SU-DHL-6 (cell line): ENCODE measurements around the gene UGT1A10.

Experiments used
- H2AFZ ChIP-seq: fragments of 200-600 bp; sonication (generic); 2 replicates; pipeline ENCODE4 v1.6.1; 2014; ENCODE audit warnings: low read depth, mild to moderate bottlenecking, moderate library complexity, mixed read lengths, antibody characterized with exemption, low read length; ENCODE audit not compliant: severe bottlenecking
- H3F3A ChIP-seq: fragments of 200-600 bp; shearing (Covaris generic); 2 replicates; pipeline ENCODE4 v1.6.0; 2016; ENCODE audit warnings: antibody characterized with exemption, mild to moderate bottlenecking; ENCODE audit not compliant: insufficient read depth
- H3K27ac ChIP-seq: fragments of 200-600 bp; sonication (generic); 2 replicates; pipeline ENCODE4 v1.5.1; 2016; ENCODE audit warnings: low read depth, mild to moderate bottlenecking, low read length, moderate library complexity, mixed read lengths
- H3K27me3 ChIP-seq: fragments of 200-600 bp; sonication (generic), shearing (Covaris generic); 2 replicates; pipeline ENCODE4 v1.6.0; 2014; ENCODE audit warnings: mild to moderate bottlenecking, low read length
- H3K36me3 ChIP-seq: fragments of 200-600 bp; sonication (generic); 2 replicates; pipeline ENCODE4 v1.6.1; 2014; ENCODE audit warnings: mild to moderate bottlenecking, low read length, mixed read lengths
- H3K4me2 ChIP-seq: fragments of 300-600, 200-600 bp; shearing (Covaris generic), sonication (generic); 2 replicates; pipeline ENCODE4 v1.6.0; 2014; ENCODE audit warnings: low read length, low read depth, mild to moderate bottlenecking; ENCODE audit not compliant: poor library complexity, severe bottlenecking
- H3K4me3 ChIP-seq: fragments of 200-600 bp; sonication (generic); 2 replicates; pipeline ENCODE4 v1.5.1; 2014; ENCODE audit warnings: antibody characterized with exemption, low read length, mild to moderate bottlenecking, mixed read lengths; ENCODE audit not compliant: insufficient read depth, poor library complexity, severe bottlenecking
- H3K79me2 ChIP-seq: fragments of 200-600 bp; sonication (generic); 2 replicates; pipeline ENCODE4 v1.6.1; 2014; ENCODE audit warnings: mild to moderate bottlenecking, low read length, moderate library complexity; ENCODE audit not compliant: insufficient read depth
- H3K9ac ChIP-seq: fragments of 200-600 bp; sonication (generic); 2 replicates; pipeline ENCODE4 v1.7.0; 2014; ENCODE audit warnings: mild to moderate bottlenecking, low read length
- H3K9me2 ChIP-seq: fragments of 200-600 bp; sonication (generic); replicated peaks from 2 replicates; pipeline ENCODE4 v1.6.1; 2014; ENCODE audit warnings: low read length; ENCODE audit not compliant: insufficient read depth
- H3K9me3 ChIP-seq: fragments of 200-600 bp; sonication (generic); 2 replicates; pipeline ENCODE4 v1.6.1; 2014; ENCODE audit warnings: low read length, mixed read lengths; ENCODE audit not compliant: insufficient read depth
- H4K20me1 ChIP-seq: fragments of 200-600 bp; sonication (generic); 2 replicates; pipeline ENCODE4 v1.6.1; 2014; ENCODE audit warnings: low read depth, mild to moderate bottlenecking, antibody characterized with exemption, low read length, moderate library complexity, mixed read lengths
- EZH2phosphoT487 ChIP-seq: fragments of 200-600 bp; sonication (generic), shearing (Covaris generic); conservative IDR thresholded peaks from 2 replicates; pipeline ENCODE4 v1.6.1; 2018; ENCODE audit warnings: mild to moderate bottlenecking, antibody characterized with exemption, low read length, moderate library complexity, mixed read lengths
- TF ChIP-seq, protein P1 (sequence below): fragments of 200-600 bp; sonication (generic); IDR thresholded peaks from one replicate; pipeline ENCODE4 v1.5.1; 2017; ENCODE audit warnings: antibody characterized with exemption, mild to moderate bottlenecking, low read length, moderate library complexity; ENCODE audit not compliant: insufficient read depth, poor library complexity, severe bottlenecking

The UGT1A10 gene

DNA sequence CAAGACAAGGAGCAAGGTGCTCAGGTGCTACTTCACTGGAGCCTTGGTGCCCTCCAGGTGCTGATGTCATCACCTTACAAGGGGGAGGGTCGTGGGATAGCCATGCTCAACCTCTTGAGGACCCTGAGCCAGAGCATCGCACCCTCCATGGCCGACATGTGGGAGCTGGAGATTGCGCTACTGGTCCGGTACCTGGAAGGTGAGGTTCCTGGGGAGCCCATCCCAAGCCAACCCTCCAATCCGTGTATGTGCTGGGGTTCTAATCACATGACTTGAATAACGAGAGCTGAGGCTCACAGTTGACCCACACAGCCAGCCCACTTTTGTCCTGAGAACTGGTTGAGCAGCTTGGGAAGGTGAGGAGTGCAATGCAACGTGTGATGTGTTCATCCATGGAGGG is 167.7 kb downstream of the UGT1A10 start:
- Histone ChIP-seq H3K4me3 (no peak overlapping the region), H3K9me3 (no peaks in the 10 kb centered on the region), H3K79me2 (no peaks in the 10 kb centered on the region), H3K36me3 (no peaks in the 10 kb centered on the region), H3K27ac (no peak overlapping the region), H3K4me2 (no peak overlapping the region), H3F3A (no peaks in the 10 kb centered on the region), H3K27me3 (no peaks in the 10 kb centered on the region), H4K20me1 (no peaks in the 10 kb centered on the region), H3K9ac (no peak overlapping the region), H2AFZ (no peak overlapping the region), H3K9me2 (no peaks in the 10 kb centered on the region)
- no peak for TF ChIP-seq EZH2phosphoT487
- TF ChIP-seq, protein P1, sequence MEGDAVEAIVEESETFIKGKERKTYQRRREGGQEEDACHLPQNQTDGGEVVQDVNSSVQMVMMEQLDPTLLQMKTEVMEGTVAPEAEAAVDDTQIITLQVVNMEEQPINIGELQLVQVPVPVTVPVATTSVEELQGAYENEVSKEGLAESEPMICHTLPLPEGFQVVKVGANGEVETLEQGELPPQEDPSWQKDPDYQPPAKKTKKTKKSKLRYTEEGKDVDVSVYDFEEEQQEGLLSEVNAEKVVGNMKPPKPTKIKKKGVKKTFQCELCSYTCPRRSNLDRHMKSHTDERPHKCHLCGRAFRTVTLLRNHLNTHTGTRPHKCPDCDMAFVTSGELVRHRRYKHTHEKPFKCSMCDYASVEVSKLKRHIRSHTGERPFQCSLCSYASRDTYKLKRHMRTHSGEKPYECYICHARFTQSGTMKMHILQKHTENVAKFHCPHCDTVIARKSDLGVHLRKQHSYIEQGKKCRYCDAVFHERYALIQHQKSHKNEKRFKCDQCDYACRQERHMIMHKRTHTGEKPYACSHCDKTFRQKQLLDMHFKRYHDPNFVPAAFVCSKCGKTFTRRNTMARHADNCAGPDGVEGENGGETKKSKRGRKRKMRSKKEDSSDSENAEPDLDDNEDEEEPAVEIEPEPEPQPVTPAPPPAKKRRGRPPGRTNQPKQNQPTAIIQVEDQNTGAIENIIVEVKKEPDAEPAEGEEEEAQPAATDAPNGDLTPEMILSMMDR: no peak

DNA sequence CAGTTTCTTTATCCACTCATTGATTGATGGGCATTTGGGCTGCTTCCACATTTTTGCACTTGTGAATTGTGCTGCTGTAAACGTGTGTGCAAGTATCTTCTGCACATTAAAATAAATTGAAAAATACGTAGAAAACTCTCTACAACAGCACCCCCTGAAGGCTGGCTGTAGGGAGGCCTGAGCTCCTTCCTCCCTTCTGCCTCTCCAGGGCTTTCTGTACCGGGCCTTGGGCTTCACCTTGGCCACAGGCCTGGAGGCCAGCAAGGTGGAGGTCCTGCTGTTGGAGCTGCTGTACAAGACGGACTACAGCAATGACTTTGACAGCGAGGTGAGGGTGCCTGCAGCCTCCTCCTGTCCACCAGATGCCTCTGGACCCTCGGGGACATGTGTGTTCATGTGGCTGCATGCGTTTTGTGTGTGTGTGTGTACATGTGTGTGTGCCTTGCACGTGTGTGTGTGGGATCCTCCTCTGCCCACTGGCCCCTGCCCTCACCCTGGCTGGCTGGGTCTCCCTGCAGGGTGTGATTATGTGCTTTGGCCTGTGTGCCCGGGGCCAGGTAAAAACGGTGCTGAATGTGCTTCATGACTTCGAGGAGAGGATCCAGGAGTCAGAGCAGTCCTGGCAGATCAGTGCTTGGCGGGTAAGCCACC is 171.1 kb downstream of the UGT1A10 start:
- no peaks in the 10 kb centered on the region for H3K36me3 ChIP-seq
- no peak for TF ChIP-seq EZH2phosphoT487
- TF ChIP-seq, protein P1: no peak
- H3F3A ChIP-seq: no peaks in the 10 kb centered on the region
- H3K9me3 ChIP-seq: no peaks in the 10 kb centered on the region
- H3K4me3 ChIP-seq: no peak overlapping the region
- no peak overlapping the region for H3K9ac ChIP-seq
- no peaks in the 10 kb centered on the region for H3K9me2 ChIP-seq
- H4K20me1 ChIP-seq: no peaks in the 10 kb centered on the region
- H3K79me2 ChIP-seq: no peaks in the 10 kb centered on the region
- no peak overlapping the region for H2AFZ ChIP-seq
- H3K27ac ChIP-seq: no peak overlapping the region
- H3K4me2 ChIP-seq: no peak overlapping the region
- H3K27me3 ChIP-seq: no peaks in the 10 kb centered on the region

DNA sequence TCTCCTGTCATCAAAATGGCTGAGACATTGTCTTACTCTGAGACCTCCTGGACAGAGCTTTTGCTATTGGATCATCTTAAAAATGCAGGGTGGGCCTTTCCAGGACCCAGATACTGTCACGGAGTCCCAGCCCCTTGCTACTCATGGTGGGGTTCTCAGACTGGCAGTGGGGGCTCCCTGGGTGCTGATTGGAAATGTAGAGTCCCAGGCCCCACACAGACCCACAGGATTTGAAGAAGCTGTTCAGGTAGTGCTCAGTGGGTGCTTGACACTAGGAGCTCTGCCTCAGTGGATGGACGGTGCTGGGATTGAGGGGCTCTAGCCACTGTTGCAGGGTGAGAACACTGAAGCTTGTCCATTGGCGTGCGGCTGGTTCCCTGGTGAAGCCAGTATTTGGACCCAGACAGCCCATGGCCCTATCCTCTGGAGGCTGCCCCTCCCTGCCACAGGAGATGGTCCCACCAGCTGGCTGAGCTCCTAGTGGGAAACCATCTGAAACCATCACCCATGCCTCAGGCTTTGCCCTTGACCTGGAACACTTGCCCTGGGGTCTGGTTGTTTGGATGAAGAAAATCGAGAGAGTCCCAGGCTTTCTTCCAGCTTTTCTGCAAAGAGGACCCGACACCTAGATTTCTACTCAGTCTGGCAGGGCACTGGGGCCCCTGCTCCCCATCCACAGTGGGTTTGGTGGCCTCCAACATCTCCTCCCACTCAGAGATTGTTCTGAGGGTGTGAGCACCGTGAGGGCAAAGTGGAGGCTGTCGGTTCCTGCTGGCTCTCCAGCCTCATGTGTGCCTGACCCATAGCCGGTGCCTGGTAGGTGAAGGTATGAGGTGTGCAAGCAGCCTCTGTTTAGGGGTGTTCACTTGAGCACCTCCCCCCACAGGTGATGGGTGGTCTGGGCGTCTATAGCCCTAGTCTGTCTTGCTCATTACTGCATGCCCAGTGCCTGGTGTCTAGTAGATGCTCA is 172.0 kb downstream of the UGT1A10 start:
- no peaks in the 10 kb centered on the region for H3F3A ChIP-seq
- H3K79me2 ChIP-seq: no peaks in the 10 kb centered on the region
- no peak overlapping the region for H3K27ac ChIP-seq
- H3K36me3 ChIP-seq: no peaks in the 10 kb centered on the region
- no peak overlapping the region for H3K9ac ChIP-seq
- no peak overlapping the region for H3K4me2 ChIP-seq
- H3K27me3 ChIP-seq: no peaks in the 10 kb centered on the region
- no peak overlapping the region for H2AFZ ChIP-seq
- no peak overlapping the region for H3K4me3 ChIP-seq
- no peaks in the 10 kb centered on the region for H3K9me3 ChIP-seq
- no peaks in the 10 kb centered on the region for H4K20me1 ChIP-seq
- TF ChIP-seq EZH2phosphoT487: no peak
- TF ChIP-seq, protein P1: no peak
- H3K9me2 ChIP-seq: no peaks in the 10 kb centered on the region
